Neural progenitor cell (in vitro differentiated cells): ENCODE results near the gene SMPD1.

Experiments used
- CTCF ChIP-seq: fragments of 200-600 bp; sonication (generic); IDR thresholded peaks from 2 replicates; pipeline ENCODE4 v1.5.1; 2017; ENCODE audit warnings: antibody characterized with exemption, mild to moderate bottlenecking
- EZH2 ChIP-seq: fragments of 200-600 bp; sonication (generic); IDR thresholded peaks from 2 replicates; pipeline ENCODE4 v1.6.1; 2017; ENCODE audit warnings: antibody characterized with exemption, mild to moderate bottlenecking, moderate library complexity

DNA sequence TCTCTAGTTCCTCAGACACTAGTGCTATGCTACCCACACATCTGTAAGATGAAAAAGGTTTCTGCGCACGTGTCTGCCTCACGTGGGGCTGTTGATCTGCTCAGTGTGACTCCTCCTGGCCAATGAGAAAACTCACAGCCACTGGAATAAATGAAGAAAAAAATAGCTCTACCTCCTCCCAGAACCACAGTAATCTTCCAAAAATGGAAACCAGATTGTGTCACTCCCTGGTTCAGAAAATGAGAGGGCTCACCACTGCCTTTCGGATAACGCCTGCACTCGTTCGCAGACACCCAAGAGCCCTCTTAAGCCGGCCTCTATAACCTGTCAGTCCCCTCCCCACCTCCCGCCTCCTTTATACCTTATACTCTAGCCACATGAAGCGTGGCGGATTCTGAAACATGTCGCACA, 23.5 kb downstream of the SMPD1 start:
- no peak for TF ChIP-seq EZH2
- TF ChIP-seq CTCF: no peak
